Activated naive CD4-positive, alpha-beta T cell treated with Interleukin-2 at 50 U/mL for 16 hours (primary cell): Measurements from ENCODE around the gene TWSG1.
A peak's percentile ranks its signal among the peaks of the same experiment; 100 is the strongest.

Source experiments
- DNase-seq: peaks from one replicate; pipeline ENCODE4 v3.0.0-alpha.2; 2020

TWSG1 gene

DNA sequence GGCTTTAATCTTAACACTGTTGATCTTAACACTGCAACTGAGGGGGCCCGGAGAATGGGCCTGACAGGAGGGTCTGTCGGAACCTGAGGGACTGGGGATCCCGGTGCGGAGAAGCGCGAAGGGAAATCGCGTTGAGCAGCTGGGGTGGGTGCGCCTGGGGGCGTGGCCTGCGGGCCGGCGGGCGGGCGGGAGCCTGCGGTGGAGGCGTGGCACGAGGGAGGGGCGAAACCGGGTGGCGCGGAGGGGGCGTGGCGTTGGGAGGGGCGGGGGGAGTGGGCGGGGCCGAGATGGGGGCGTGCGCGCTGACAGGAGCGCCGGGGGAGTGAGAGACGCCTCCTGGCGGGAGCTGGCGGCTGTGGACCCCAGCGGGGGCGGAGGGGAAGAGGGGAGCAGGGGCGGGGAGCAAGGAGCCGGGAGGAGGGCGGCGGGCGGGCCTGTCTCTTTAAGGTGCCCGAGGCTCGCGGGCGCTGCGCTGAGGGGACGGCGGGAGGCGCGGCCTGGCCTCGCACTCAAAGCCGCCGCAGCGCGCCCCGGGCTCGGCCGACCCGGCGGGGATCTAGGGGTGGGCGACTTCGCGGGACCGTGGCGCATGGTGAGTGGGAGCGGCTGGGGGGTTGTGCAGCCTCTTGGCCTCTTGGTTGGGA, at the start of gene TWSG1:
Gene TWSG1 (plus strand): TSS at position 445 of the 644 bp plus-strand sequence. CDS start 2,457 bp downstream, outside the sequence.
- DNase-seq, result peak; percentile 91

DNA sequence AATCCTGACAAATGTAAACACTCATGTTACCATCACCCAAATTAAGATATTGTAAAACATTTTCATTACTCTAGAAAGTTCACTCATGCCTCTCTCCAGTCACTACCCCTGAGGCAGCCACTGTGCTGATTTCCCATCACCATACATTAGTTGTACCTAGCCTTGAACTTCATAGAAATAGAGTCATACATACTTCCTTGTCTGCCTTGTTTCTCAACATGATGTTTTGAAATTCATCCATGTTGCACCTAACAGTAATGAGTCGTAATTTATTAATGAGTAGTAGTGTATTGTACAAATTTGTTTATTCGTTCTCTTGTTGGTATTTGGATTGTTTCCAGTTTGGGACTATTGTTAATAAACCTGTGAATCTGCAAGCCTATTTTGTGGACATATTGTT, 49.0 kb upstream of the TWSG1 start:
- DNase-seq, result no peak

DNA sequence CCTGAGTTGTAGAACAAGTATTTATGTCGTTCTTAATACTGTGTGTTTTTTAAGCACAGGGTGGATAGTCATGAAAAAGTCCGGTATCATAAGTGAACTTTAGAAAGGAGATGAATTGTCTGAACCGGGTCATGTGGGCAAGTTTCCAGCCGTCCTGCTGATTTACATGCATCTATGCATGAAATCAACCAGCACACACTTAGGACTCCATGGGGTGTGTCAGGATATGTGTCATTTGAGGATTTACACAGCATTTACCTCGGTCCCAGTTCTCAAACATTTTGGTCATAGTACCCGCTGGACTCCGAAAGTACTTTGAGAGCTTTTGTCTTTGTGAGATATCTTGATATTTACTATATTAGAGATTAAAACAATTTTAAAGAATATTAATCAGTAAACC, 47.5 kb upstream of the TWSG1 start:
- DNase-seq, result no peak

DNA sequence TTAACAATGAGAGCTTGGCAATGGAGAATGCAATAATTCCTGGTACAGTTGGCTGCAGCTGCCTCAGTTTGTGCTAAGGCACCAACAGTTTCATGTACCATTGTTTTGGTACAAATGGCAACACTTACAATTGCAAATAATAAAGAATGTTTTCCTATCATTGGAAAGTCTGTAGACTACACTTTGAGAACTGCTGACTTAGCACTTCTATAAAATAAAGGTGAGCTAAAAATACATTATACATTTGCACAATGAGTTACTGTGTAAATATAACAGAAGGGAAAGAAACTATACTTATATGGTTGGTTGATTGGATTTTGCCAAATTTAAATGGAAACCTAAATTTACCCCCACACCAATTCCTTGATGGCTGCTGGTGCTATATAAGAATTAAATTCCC, 44.9 kb upstream of the TWSG1 start:
- no peak for DNase-seq

DNA sequence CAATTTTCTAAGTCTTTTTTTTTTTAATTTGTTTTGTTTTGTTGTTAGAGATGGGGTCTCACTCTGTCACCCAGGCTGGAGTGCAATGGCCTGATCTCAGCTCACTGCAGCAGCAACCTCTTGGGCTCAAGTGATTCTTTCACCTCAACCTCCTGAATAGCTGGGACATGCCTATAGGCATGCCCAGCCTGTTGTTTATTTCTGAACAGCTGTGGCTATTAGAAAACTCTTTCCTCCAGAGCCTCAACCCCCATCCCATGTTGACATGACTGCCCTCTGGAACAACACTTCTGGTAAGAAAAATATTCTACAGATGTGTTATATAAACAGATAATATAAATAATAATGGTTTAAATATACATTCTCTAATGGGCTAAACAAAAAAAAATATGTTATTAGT, 44.4 kb upstream of the TWSG1 start:
- no peak for DNase-seq

DNA sequence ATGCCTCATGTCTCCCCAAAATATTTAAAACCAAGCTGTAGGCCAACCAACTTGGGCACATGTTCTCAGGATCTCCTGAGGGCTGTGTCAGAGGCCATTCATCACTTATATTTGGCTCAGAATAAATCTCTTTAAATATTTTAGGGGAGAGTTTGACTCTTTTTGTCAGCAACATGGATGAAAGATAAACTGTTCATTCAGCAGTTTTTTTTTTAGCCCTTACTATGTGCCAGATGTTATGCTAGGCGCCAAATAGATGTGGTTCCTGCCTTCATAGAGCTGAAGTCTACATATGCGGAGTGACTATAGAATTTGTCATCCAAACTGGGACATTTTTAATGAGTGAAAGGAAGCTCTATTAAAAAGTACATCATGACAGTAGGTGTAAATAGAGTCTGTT, 42.5 kb upstream of the TWSG1 start:
- no peak for DNase-seq

DNA sequence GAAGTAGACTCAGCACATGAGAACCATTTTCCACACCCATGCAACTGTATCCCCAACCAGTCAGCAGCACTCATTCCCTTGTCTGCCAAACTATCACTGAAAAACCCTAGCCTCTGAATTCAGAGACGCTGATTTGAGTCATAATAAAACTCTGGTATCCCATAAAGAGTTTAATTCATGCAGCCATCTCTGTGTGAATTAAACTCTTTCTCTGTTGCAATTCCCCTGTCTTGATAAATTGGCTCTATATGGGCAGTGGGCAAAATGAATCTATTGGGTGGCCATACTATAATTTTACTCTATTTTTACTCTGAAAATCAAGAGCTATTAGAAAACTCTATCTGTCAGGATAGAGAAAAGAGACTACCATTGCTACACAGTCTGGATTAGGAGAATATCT, 40.6 kb upstream of the TWSG1 start:
- no peak for DNase-seq

DNA sequence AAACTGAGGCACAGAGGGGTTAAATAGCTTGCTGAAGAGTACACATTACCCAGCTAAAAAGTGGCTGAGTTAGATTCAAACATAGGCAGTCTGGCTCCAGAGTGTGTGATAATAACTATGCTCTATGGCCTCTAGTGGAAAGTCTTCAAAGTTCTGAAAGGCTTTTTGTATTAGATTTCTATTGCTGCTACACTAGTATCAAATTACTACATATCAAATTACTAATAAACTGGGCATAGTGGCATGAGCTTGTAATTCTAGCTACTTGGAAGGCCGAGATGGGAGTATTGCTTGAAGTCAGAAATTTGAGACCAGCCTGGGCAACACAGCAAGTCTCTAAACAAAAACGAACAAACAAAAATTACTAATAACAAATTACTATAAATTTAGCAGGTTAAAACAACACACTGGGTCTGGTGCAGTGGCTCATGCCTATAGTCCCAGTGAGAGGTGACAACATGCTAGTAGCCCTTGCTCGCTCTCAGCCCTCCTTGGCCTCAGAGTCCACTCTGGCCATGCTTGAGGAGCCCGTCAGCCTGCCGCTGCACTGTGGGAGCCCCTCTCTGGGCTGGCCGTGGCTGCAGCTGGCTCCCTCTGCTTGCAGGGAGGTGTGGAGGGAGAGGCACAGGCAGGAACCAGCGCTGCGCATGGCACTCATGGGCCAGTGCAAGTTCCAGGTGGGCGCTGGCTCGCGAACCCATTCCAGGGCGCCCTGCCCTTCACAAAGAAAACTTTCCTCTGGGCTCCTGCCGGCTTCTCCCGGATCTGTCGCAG, 38.2 kb upstream of the TWSG1 start:
- DNase-seq, result no peak

DNA sequence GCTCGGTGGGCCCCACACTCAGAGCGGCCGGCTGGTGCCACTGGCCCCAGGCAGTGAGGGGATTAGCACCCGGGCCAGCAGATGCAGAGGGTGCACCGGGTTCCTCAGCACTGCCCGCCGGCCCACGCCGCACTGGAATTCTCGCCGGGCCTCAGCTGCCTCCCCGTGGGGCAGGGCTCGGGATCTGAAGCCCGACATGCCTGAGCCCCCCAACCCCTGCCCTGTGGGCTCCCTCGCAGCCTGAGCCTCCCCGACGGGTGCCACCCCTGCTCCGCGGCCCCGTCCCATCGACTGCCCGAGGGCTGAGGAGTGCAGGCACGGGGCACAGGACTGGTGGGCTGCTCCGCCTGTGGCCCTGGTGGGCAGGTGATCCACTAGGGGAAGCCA, 37.6 kb upstream of the TWSG1 start:
- DNase-seq, result no peak

DNA sequence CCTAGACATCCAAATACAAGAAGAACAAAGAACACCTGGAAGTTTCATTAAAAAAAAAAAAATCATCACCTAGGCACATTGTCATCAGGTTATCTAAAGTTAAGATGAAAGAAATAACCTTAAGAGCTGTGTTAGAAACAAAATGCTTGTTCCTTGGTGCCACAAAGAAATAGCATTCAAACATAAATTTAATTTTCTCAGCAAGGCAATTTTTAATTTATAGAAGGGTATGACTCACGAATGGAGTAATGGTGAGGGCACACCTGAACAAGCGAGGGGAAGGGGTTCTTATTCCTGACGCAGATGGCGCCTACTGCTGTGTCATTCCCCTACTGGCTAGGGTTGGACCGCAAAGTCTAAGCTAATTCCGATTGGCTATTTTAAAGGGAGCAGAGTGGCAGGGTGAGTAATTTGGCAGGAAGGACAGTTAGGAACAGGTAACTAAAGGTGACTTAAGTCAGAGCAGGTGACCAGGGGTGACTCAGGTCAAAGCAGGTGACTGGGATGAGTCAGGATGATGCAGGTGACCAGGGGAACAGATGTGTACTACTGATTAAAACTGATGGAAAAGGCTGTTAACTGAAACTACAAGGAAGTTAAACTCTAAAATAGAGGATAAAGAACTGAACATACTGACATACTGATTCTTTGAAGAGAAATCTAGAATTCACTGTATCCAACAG, 30.0 kb upstream of the TWSG1 start:
- no peak for DNase-seq

DNA sequence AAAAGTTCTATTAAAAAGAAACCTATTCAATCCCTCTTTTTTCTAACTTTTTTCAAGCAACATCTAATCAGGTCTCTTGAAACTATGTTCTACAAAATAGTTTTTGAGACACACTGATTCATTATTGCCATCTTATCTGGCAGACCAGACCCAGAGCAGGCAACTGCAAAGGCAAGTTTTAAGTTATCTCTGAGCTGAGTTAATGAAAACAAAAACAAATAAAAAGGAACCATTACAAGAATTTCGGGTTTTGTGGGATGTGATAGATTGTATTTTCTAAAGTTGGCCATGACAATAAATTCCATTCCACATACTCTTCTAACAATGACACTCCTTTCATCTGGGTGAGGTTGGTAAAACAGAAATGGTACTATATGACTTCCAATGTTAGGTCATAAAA, 15.2 kb upstream of the TWSG1 start:
- DNase-seq, result no peak

DNA sequence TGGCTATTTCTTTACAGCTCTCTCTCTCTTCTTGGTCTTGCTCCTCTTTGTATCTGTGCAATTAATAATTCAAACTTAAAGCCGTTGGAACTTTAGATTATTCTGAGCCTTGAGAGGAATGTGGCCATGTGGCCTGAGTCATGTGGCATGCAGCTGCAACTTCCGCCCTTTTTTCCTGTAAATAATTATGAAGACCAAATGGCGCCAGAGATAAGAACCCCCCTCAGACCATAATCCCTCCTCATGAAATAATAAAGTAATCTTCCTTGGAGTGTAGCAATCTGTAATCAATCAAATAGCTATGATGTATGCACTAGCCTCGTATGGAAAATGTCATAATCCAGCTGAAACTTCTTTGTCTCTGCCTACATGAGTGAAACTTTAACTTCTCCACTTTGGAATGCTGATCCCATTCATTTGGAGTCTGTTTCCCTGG, 13.5 kb upstream of the TWSG1 start:
- no peak for DNase-seq

DNA sequence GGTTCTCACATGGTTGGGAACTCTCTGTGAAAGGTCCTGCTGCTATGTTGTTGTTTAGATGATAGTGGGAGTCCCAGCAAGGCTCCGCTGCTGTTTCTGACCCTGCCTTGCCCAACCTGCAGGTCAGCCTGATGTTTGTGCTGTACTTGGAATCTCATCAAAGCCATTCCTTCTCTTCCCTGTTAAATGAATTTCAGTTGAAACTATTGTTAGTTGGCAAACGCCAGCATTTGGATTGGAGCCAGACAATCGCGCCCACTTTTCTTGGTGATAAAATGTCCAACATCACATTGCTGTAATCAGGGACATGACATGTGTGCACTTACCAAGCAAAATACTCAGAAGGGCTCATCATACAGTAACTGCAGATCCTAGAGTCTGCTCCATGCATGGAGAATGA, 12.8 kb upstream of the TWSG1 start:
- DNase-seq, result no peak

DNA sequence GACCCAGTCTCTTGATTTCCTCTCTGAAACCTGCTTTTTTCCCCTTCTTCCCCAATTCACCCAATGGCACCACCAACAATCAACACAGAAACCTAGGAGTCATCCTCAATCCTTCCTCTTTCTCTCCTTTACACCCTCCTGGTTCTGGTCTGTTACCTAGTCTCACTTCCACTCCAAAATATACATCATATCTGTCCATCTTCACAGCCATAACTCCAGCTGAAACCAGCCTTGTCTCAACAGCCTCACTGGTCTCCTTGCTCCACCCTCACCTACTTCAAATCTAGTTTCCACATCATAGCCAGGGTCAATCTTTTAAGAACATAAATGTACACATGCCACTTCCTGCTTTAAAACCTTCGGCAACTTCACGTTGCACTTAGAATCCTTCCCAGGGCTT, 11.8 kb upstream of the TWSG1 start:
- DNase-seq, result no peak

DNA sequence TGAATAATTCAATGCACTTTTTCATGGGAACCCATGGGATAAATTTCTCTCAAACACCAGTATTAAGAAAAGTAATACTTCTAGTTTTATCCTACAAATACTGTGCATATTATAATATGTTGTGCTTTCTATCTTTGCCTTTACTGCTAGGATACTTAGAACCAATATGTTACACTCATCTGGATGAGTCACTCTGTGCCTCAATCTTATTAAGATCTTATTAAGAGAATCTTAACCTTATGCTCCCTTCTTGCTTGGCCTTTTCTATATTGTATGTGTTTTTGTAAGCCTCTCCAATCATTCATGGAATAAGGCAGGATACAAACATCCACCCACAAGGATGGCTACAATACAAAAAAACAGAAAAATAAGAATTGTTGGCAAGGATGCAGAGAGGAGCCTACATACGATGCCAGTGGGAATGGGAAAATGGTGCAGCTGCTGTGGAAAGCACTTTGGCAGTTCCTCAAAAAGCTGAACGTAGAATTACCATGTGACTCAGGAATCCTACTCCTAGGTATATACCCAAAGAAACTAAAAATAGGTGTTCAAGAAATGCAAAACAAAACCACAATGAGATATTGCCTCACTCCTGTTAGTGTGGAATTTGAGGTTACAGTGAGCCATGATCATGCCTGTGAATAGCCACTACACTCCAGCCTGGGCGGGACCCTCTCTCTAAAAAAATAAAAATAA, 10.7 kb upstream of the TWSG1 start:
- DNase-seq, result no peak

DNA sequence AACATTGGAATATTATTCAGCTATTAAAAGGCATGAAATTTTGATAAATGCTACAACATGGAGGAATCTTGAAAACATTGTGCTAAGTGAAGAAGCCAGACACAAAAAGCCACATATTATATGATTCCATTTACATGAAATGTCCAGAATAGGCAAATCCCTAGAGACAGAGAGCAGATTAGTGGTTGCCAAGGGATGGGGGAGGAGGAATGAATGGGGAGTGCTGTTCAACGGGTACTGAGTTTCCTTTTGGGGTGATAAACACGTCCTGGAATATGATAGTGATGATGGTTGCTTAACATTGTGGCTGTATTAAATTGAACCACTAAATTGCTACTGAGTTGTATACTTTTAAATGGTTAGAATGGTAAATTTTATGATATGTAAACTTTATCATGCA, 8.9 kb upstream of the TWSG1 start:
- no peak for DNase-seq

DNA sequence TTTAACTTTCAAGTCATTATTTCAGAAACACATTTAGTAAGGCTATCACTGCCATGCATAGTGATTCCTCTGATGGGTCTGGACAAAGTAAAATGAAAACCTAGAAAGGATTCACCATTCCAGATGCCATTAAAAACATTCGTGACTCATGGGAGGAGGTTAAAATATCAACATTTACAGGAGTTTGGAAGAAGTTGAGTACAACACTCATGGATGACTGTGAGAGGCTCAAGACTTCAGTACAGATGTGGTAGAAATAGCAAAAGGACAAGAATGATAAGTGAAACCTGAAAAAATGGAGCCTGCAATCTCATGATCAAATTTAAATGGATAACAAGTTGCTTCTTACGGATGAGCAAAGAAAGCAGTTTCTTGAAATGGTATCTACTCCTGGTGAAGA, 5.8 kb upstream of the TWSG1 start:
- DNase-seq, result no peak

DNA sequence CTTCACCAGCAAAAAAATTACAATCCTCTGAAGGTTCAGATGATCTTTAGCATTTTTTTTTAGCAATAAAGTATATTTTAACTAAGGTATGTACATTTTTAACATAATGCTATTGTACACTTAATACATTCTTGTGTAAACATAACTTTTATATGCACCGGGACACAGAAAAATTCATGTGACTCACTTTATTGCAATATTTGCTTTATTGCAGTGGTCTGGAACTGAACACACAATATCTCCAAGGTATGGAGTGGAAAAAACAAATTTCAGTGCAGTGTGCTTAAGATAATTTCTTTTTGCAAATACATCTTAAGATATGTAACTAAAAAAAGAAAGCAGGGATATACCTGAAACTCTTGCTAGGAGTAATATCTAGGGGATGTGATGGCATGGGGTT, 5.1 kb upstream of the TWSG1 start:
- DNase-seq, result no peak

DNA sequence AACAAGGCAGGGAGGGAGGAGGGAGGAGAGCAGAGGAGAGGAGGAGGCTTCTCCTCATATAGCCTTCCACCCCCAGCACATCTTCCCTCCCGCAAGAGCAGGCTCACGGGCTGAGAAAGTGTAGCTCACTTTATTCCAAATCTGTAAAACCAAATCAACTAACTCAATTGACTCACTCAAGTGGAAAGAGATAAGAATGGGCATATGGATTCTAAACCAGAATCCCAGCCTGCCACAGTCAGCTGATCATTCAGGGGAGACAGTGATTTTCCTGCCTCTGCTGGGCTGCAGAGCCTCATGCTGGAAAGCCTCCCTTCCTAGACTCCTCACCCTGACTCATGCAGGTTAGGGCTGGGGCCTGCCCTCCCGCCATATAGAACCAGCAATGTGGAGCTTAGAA, 4.2 kb upstream of the TWSG1 start:
- no peak for DNase-seq

DNA sequence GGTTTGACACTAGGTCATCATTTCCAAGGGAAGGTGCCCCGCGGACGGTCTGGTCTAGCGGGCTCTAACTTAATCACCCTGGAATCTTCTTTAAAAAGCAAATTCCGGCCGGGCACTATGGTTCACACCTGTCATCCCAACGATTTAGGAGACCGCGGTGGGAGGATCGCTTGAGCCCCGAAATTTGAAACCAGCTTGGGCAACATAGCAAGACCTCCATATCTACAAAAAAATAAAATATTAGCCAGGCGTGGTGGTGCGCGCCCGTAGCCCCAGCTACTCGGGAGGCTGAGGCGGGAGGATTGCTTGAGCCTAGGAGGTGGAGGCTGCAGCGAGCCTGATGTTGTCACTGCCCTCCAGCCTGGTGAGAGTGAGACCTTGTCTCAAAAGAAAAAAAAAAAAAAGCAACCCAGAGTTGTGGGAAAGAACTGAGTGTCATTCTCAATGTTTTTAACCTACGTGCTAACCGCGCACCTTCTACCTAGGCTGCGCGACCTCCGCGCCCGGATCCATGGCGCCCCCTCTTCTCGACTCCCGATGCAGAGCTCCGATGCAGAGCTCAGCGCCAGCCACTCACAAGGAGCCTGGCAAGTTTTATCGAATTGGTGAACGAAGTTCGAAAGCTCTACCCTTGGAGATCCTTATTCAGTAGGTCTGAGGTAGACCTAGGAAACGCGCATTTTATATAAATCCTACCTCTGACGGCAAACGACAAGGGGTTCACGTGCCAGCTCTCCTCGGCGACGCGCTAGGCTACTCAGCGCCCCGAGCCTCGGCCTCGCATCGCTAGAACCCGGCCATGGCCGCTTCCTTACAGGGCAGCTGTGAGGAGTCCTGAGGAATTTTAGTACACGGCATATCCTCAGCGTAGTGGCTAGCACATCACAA, 888 bp upstream of the TWSG1 start:
- no peak for DNase-seq

DNA sequence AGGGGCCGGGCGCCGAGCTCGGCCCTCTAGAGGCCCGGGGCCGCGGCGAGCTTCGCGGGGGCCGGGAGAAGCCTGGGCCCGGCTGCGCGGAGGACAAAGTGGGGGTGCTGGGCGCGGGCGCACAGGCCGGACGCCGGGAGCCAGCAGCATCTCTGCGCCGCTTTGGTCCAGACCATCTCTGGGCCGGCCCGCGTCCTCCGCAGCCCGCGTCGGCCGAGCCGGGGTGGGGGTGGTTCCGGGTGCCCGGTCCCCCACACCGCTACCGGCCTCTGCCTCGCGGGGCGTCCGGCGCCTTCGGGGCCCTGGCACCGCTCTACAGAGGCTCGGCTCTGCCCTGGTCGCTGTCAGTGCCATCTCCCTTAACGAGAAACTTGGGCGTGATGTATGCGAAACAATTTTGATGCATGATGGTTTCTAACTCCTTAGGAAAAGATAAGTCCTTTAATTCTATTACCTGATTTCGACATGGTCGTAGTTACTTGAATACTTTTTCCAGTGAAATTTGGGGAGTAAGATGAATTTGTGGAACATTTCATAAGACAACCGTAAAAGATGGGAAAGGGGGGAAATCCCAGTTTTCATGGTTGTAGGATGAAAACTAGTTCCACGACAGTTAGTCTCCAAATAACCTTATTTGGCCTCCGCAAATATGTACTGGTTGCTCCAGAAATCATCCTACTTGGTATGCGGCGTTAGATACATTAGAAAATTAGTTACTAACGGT, 562 bp downstream of the TWSG1 start:
- peak; percentile 36 for DNase-seq

DNA sequence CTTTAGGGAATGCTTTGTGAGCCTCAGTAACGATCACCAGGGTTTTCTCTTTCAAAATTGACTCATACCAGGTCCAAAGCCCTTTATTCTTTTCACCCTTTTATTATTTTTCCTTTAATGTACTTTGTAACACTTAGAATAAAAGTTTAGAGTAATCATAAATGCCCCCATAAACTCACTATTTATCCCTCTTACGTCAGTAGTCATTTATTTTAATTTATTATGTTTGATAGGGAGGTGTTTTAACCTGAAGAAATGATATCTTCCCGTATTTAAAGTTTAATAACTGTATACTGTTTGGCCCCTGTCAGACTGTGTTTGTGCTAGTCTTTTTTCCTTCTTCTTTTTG, 1.1 kb downstream of the TWSG1 start:
- DNase-seq, result no peak
